Smooth muscle cell (in vitro differentiated cells): ENCODE data around the gene CDK11A. TPM values are rescaled to one million over a fixed set of nuclear protein-coding genes. Genes with fewer than 3 reads are reported as not detected.
"Not testable (repeated sequence)": the region's sequence is repeated elsewhere in the genome, so short reads cannot be mapped to it uniquely, and the experiment has no call there.

ENCODE experiments used
- DNase-seq: peaks from one replicate; lab custom pipeline; 2025; ENCODE audit not compliant: unreplicated experiment; lab: John Stamatoyannopoulos, UW
- H2AFZ ChIP-seq: fragments of 200-600 bp; sonication (generic); 2 replicates; pipeline ENCODE4 v1.6.0; 2016; ENCODE audit warnings: antibody characterized with exemption, low read depth, mild to moderate bottlenecking
- H3F3A ChIP-seq: fragments of 200-600 bp; sonication (generic); 2 replicates; pipeline ENCODE4 v1.6.0; 2017; ENCODE audit warnings: antibody characterized with exemption, low read depth
- H3K27ac ChIP-seq: fragments of 200-600 bp; sonication (generic); 2 replicates; pipeline ENCODE4 v1.5.1; 2016; ENCODE audit warnings: low read depth, mild to moderate bottlenecking
- H3K27me3 ChIP-seq: fragments of 200-600 bp; sonication (generic); 2 replicates; pipeline ENCODE4 v1.6.1; 2016; ENCODE audit warnings: low read depth, mild to moderate bottlenecking
- H3K36me3 ChIP-seq: fragments of 200-600 bp; sonication (generic); 2 replicates; pipeline ENCODE4 v1.5.1; 2016; ENCODE audit warnings: low read depth
- H3K4me1 ChIP-seq: fragments of 200-600 bp; sonication (generic); 2 replicates; pipeline ENCODE4 v1.5.1; 2016; ENCODE audit warnings: low read depth
- H3K4me2 ChIP-seq: fragments of 200-600 bp; sonication (generic); 2 replicates; pipeline ENCODE4 v1.6.0; 2016; ENCODE audit warnings: mild to moderate bottlenecking
- H3K4me3 ChIP-seq: fragments of 200-600 bp; sonication (generic); 2 replicates; pipeline ENCODE4 v1.5.1; 2016; ENCODE audit warnings: mild to moderate bottlenecking
- H3K79me2 ChIP-seq: fragments of 200-600 bp; sonication (generic); 2 replicates; pipeline ENCODE4 v1.6.0; 2016; ENCODE audit warnings: low read depth, mild to moderate bottlenecking
- H3K9ac ChIP-seq: fragments of 200-600 bp; sonication (generic); 2 replicates; pipeline ENCODE4 v1.6.0; 2016; ENCODE audit warnings: low read depth
- H3K9me3 ChIP-seq: fragments of 200-600 bp; sonication (generic); replicated peaks from 2 replicates; pipeline ENCODE4 v1.5.1; 2016; ENCODE audit warnings: low read depth
- H4K20me1 ChIP-seq: fragments of 200-600 bp; sonication (generic); 2 replicates; pipeline ENCODE4 v1.6.0; 2016; ENCODE audit warnings: low read depth
- WGBS: methylation state at CpG from one replicate; pipeline ENCODE4 v1.1.7; 2016; ENCODE audit warnings: low lambda C conversion rate; 5-methylcytosine and 5-hydroxymethylcytosine counted together
- polyA plus RNA-seq: library from polyadenylated mRNA; unstranded; fragments of >200 nt; fragmentation: Nextera tagmentation; extraction: Ambion mirVana; gene quantifications from 2 replicates; pipeline ENCODE4 v1.2.1, GENCODE V29; 2016
- total RNA-seq: library from RNA; depleted of rRNA; stranded (reverse); fragments of >200 nt; gene quantifications from 2 replicates; pipeline ENCODE4 v1.2.3, GENCODE V29; 2014
- TF ChIP-seq, protein P1 (sequence below): fragments of 200-600 bp; sonication (generic); IDR thresholded peaks from 2 replicates; pipeline ENCODE4 v1.5.1; 2017; ENCODE audit warnings: borderline replicate concordance, mild to moderate bottlenecking, antibody characterized with exemption; ENCODE audit not compliant: insufficient read depth, poor library complexity, severe bottlenecking

CDK11A gene
- total and polyA plus RNA-seq, 2 experiments from 2014 or later, result 19.8 to 20.9 TPM

DNA sequence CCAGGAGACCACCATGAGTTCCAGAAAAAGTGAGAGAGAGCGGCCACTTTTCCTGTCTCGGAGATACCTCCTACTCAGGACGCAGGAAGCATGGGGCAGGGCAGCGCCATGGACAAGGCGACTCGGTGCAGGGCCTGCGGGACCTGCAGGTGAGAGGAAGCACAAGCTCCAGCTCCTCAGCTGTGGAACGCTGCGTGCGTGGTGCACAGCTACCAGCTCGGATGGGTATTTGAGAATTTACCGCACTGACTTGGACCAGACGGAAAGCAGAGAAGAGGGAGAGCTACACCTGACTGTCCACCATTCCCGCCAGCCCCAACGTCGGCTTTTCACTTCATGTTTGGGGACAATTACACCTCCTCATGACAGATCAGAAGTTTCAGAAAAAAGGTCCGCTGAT is 8.2 kb upstream of the CDK11A start:
- DNase-seq, result no peak
- peaks cover 4% of the 10 kb centered on the region for H3K79me2 ChIP-seq
- H3F3A ChIP-seq, result no peaks in the 10 kb centered on the region
- no peaks in the 10 kb centered on the region for H3K36me3 ChIP-seq
- H3K4me2 ChIP-seq, result no peak overlapping the region
- H3K27ac ChIP-seq, result no peak overlapping the region
- no peak overlapping the region for H3K4me3 ChIP-seq
- H3K27me3 ChIP-seq, result no peaks in the 10 kb centered on the region
- H3K9me3 ChIP-seq, result no peaks in the 10 kb centered on the region
- H4K20me1 ChIP-seq, result no peaks in the 10 kb centered on the region
- WGBS, result 95% methylated on average over 17 of the region's 17 CpGs
- no peak overlapping the region for H2AFZ ChIP-seq
- no peak overlapping the region for H3K9ac ChIP-seq
- TF ChIP-seq, protein P1, sequence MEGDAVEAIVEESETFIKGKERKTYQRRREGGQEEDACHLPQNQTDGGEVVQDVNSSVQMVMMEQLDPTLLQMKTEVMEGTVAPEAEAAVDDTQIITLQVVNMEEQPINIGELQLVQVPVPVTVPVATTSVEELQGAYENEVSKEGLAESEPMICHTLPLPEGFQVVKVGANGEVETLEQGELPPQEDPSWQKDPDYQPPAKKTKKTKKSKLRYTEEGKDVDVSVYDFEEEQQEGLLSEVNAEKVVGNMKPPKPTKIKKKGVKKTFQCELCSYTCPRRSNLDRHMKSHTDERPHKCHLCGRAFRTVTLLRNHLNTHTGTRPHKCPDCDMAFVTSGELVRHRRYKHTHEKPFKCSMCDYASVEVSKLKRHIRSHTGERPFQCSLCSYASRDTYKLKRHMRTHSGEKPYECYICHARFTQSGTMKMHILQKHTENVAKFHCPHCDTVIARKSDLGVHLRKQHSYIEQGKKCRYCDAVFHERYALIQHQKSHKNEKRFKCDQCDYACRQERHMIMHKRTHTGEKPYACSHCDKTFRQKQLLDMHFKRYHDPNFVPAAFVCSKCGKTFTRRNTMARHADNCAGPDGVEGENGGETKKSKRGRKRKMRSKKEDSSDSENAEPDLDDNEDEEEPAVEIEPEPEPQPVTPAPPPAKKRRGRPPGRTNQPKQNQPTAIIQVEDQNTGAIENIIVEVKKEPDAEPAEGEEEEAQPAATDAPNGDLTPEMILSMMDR, result no peak
- no peaks in the 10 kb centered on the region for H3K4me1 ChIP-seq

DNA sequence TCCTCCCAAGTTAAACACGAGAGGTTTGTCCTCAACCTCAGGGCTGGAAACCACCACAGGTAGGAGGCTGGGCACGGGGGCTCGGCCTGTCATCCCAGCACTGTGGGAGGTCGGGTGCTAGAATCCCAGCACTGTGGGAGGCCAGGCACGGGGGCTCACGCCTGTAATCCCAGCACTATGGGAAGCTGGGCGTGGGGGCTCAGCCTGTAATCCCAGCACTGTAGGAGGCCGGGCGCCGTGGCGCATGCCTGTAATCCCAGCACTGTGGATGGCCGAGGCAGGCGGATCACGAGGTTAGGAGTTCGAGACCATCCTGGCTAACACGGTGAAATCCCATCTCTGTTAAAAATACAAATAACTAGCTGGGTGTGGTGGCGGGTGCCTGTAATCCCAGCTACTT is 6.7 kb upstream of the CDK11A start:
- Histone ChIP-seq H3K9me3 (no peaks in the 10 kb centered on the region), H3K4me1 (no peaks in the 10 kb centered on the region), H3K4me3 (no peak overlapping the region), H4K20me1 (no peaks in the 10 kb centered on the region), H3K27me3 (no peaks in the 10 kb centered on the region), H2AFZ (no peak overlapping the region), H3K4me2 (no peak overlapping the region), H3K27ac (no peak overlapping the region), H3K36me3 (no peaks in the 10 kb centered on the region), H3F3A (peaks cover 4% of the 10 kb centered on the region), H3K9ac (no peak overlapping the region), H3K79me2 (peaks cover 4% of the 10 kb centered on the region)
- DNase-seq, result no peak
- TF ChIP-seq, protein P1, result no peak
- 96% methylated on average over 17 of the region's 17 CpGs for WGBS

DNA sequence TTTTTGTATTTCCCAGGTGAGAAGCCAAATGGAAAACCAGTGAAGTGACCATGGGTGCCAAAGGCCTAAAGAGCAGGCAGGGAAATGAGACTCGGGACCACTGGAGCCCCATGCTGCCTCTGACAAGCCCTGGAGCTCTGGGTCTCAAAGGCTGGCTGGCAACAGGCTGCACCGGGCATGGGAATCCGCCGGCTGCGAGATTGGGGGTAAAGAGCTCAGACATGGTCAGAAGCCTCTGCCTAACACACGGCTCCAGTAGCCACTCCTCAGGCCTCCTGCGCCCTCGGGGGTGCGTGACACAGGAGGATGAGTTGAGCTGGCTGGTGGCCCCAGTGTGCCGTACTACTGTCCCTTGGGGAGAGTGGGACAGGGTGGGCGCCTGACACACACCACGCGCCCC is 6.1 kb upstream of the CDK11A start:
- H3K79me2 ChIP-seq, H3K36me3 ChIP-seq, H3K27ac ChIP-seq, H2AFZ ChIP-seq, H3K27me3 ChIP-seq, DNase-seq, H3F3A ChIP-seq, H3K4me2 ChIP-seq, H4K20me1 ChIP-seq, H3K4me3 ChIP-seq, H3K9ac ChIP-seq, H3K4me1 ChIP-seq, H3K9me3 ChIP-seq: not testable (repeated sequence)
- 100% methylated on average over 6 of the region's 13 CpGs for WGBS

DNA sequence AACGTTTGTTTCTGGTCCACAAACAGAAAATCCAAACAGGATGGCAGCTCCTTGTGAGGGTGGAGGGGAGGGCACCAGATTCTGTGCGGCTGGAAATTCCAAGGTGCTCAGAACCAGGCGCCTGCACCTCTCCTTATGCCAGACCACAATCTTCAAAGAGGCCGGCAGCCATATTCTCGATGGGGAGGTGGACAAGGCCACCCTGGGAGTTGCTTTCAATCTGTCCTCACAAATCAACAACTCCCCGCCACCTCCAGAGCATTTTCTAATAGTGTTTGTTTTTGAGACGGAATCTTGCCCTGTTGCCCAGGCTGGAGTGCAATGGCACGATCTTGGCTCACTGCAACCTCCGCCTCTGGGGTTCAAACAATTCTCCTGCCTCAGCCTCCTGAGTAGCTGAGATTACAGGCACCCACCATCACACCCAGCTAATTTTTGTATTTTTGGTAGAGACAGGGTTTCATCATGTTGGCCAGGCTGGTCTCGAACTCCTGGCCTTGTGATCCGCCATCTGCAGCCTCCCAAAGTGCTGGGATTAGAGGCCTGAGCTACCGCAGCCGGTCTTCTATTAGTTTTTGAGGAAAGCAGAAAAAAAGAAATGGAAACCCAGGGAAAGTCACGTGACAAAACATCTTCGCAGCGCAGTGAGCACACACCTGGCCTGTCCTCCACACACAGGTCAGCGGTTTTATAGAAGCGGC is 5.1 kb upstream of the CDK11A start:
- H2AFZ ChIP-seq, DNase-seq, H3K9me3 ChIP-seq, H3F3A ChIP-seq, H3K4me3 ChIP-seq, H3K4me1 ChIP-seq, H3K79me2 ChIP-seq, H3K36me3 ChIP-seq, H3K4me2 ChIP-seq, H4K20me1 ChIP-seq, H3K9ac ChIP-seq, H3K27me3 ChIP-seq: not testable (repeated sequence)
- 93% methylated on average over 18 of the region's 18 CpGs for WGBS
- peak overlapping the region; percentile 70 for H3K27ac ChIP-seq

DNA sequence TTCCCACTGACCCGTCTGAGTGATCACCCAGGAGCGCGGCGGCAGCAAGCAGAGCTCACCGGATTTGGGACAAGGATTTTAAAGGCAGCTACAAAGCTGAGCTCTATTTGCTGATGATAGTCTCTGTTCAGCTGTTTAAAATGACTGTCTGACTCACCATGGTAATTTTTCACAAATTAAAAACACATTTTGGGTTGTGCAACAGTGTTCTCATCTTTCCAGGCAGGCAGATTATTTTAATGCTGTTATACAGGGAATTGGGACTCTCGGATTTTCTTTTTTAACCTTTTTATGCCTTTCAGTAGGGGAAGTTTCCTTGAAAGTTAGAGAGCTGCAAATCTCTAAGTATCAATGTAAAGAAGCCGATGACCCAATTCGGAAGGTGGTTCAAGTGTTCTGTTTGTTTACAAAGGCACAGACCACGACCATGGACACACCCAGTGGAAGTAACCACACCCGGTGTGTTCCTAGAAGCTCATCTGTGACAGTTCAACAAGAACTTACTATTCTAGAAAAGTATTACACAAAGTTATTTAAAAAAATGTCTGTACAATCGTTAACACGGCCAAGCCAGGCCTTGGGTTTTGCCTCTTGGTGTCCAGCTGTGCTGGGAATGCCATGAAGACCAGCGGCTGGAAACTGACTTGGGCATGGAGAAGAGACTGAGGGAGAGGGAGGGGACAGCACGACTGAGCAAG is 4.3 kb upstream of the CDK11A start:
- not testable (repeated sequence) for H3K27me3 ChIP-seq, H3K9ac ChIP-seq, H3K36me3 ChIP-seq, H3K9me3 ChIP-seq, H4K20me1 ChIP-seq, H3F3A ChIP-seq, H2AFZ ChIP-seq, H3K79me2 ChIP-seq, H3K4me3 ChIP-seq, H3K4me1 ChIP-seq, DNase-seq
- Histone ChIP-seq H3K27ac (peak overlapping the region; percentile 70), H3K4me2 (peak overlapping the region; percentile 2)
- 60% methylated on average over 14 of the region's 14 CpGs for WGBS

DNA sequence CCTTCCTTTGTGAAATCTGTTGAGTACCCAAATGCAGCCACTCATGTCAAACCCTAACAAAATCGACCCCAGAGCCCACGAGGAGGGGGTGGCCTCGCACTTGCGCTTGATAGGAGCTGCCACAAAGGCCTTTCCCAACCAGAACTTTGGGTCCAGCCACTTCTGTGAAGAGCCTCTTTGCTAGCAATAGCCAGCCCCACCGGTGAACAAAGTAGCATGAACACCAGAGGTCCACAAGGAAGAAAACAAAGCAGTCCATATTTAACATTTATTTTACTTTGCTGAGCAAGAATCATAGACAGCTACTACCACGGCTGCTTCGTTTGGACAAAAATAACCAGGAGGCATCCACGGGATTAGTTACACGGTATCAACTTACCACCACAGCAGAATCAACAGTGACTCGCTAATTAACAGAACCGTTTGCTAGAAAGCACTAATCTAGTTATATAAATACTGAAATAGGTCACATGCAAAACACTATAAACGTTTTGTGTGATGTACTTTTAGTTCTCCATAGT is 3.0 kb upstream of the CDK11A start:
- not testable (repeated sequence) for DNase-seq, H3K27me3 ChIP-seq, H4K20me1 ChIP-seq, H3K9me3 ChIP-seq, H3K79me2 ChIP-seq, H3K4me1 ChIP-seq, H3K4me2 ChIP-seq, H3K36me3 ChIP-seq, H2AFZ ChIP-seq, H3K4me3 ChIP-seq, H3F3A ChIP-seq, H3K9ac ChIP-seq
- WGBS, result 81% methylated on average over 11 of the region's 12 CpGs
- peak overlapping the region; percentile 28 for H3K27ac ChIP-seq

DNA sequence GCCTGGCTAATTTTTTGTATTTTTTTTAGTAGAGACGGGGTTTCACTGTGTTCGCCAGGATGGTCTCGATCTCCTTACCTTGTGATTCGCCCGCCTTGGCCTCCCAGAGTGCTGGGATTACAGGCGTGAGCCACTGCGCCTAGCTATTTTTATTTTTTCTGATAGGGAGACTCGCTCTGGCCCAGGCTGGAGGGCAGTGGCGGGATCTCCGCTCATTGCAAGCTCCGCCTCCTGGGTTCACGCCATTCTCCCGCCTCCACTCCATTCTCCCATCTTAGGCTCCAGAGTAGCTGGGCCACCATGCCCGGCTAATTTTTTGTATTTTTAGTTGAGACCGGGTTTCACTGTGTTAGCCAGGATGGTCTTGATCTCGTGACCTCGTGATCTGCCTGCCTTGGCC is 1.9 kb upstream of the CDK11A start:
- not testable (repeated sequence) for DNase-seq, H2AFZ ChIP-seq, H3K79me2 ChIP-seq, H3K27me3 ChIP-seq, H3K9ac ChIP-seq, H3K4me2 ChIP-seq, H3K36me3 ChIP-seq, H3K9me3 ChIP-seq, H3F3A ChIP-seq, H3K4me1 ChIP-seq, H3K4me3 ChIP-seq, H3K27ac ChIP-seq, H4K20me1 ChIP-seq
- WGBS, result 95% methylated on average over 17 of the region's 17 CpGs
